Esophagus squamous epithelium (tissue), 4 donors: Measurements from ENCODE around the gene TMEM140.

Experiments
- CTCF ChIP-seq, 6 experiments: fragments of 450-650 bp in 4 of 6; fragments of 200-600 bp in 2 of 6; sonication (generic) in 2 of 6; IDR thresholded peaks; one replicate each; pipeline ENCODE4 v1.5.1; 2016 to 2019; ENCODE audit warnings: antibody characterized with exemption in 6 of 6, mild to moderate bottlenecking in 4 of 6, moderate library complexity in 4 of 6
- POLR2A ChIP-seq, 4 donors: fragments of 450-650 bp; IDR thresholded peaks; one replicate each; pipeline ENCODE4 v1.6.1; 2017; ENCODE audit warnings: antibody characterized with exemption in 4 of 4, mild to moderate bottlenecking in 4 of 4, moderate library complexity in 3 of 4

GRCh38 chr7:135156290-135156689, 8.4 kb downstream of the TMEM140 start:
- no peak for TF ChIP-seq CTCF (IDR thresholded peaks at IDR 0.05)
- no peak for TF ChIP-seq POLR2A (IDR thresholded peaks at IDR 0.05)
